Measurements from ENCODE around the gene ZC3H4. TPM values are rescaled to one million over a fixed set of nuclear protein-coding genes. Genes with fewer than 3 reads are reported as not detected.

ZC3H4 gene
- total and polyA plus RNA-seq, 9 of the 15 experiments (the other 6 are each of a cell fraction or from before 2014, with no cell fraction given): 2.2 to 75.6 (median 18.3) TPM

- FAIRE-seq (no peak), ATAC-seq (no peak), DNase-seq (ENCODE audit: extremely low read depth in 1 of 4, low spot score in 3 of 4) (no peak)
- Histone ChIP-seq H3K27ac (ENCODE audit: extremely low read depth, low read depth, low read length) (no peak overlapping the region), H2AFZ (ENCODE audit: low read depth, low read length) (no peak overlapping the region), H3K9me1 (ENCODE audit: control insufficient read depth, insufficient read depth, low read length) (no peaks in the 10 kb centered on the region), H3K9me3 (replicated peaks; ENCODE audit: control insufficient read depth, insufficient read depth, low read depth, low read length) (no peaks in the 10 kb centered on the region), H3K4me1 (replicated peaks in 1 of 2; ENCODE audit: control insufficient read depth in 2 of 2, insufficient read depth in 2 of 2, low read length in 2 of 2) (peaks cover 0 to 10% of the 10 kb centered on the region in 2 experiments; a peak in 3 of 5 replicates), H4K20me1 (replicated peaks; ENCODE audit: control insufficient read depth, insufficient read depth, low read length) (no peaks in the 10 kb centered on the region), H3K4me3 (no peak overlapping the region), H3K9ac (ENCODE audit: insufficient read depth in 1 of 2, low read depth in 2 of 2, low read length in 2 of 2) (no peak overlapping the region), H3K4me2 (ENCODE audit: insufficient read depth, low read length) (no peak overlapping the region), H3K27me3 (ENCODE audit: control insufficient read depth in 2 of 2, insufficient read depth in 2 of 2, low read length in 2 of 2) (no peaks in the 10 kb centered on the region), H3K36me3 (ENCODE audit: control insufficient read depth, insufficient read depth, low read length) (no peaks in the 10 kb centered on the region), H3K79me2 (ENCODE audit: control insufficient read depth, insufficient read depth, low read length) (no peaks in the 10 kb centered on the region)
- POLR2A ChIA-PET: interaction anchor here (0.5 to 3.9 kb wide), 4 partner anchors 8 to 337 kb away, joined by 3 to 31 read pairs (median 5); partner anchors contain the start of genes SAE1 and ZC3H4
- WGBS (ENCODE audit: insufficient coverage, low coverage, missing lambda C conversion rate): 58% methylated on average over 6 of the region's 7 CpGs
- in situ Hi-C loops (cut with MboI) (loop anchor here (10.0 kb wide), 1 partner anchor 269 kb away; the partner anchor contains the start of gene AP2S1), intact Hi-C loops (cut with micrococcal nuclease) (no loop called here)
- CTCF ChIA-PET (ENCODE audit: low intra/inter-chr PET ratio): interaction anchor here (3.4 kb wide), 1 partner anchor 44 kb away, joined by 35 read pairs; no protein-coding TSS in a partner anchor
- BruUV-seq (replicated peaks): no TSS peak
- TF ChIP-seq ZMIZ1 (IDR thresholded peaks at IDR 0.05; ENCODE audit: low read depth in 2 of 2, low read length in 2 of 2): no peak
- TF ChIP-seq ARID4B (CRISPR knock-in tag; IDR thresholded peaks at IDR 0.05): no peak
- no peak for TF ChIP-seq TEAD4 (IDR thresholded peaks at IDR 0.05; ENCODE audit: low read length)
- no peak for TF ChIP-seq TEAD4 (CRISPR knock-in tag; IDR thresholded peaks at IDR 0.05; ENCODE audit: borderline replicate concordance)
- TF ChIP-seq SREBF1 (IDR thresholded peaks at IDR 0.05; ENCODE audit: borderline replicate concordance, low read depth, low read length): no peak
- no peak for TF ChIP-seq PTBP1 (IDR thresholded peaks at IDR 0.05; ENCODE audit: low read depth, low read length)
- TF ChIP-seq CEBPG (CRISPR knock-in tag; IDR thresholded peaks at IDR 0.05): no peak
- TF ChIP-seq CEBPG (tag; conservative IDR thresholded peaks at IDR 0.05 in 1 of 2, IDR thresholded peaks at IDR 0.05 in 1 of 2): no peak
- TF ChIP-seq MTA3 (IDR thresholded peaks at IDR 0.05; ENCODE audit: borderline replicate concordance): no peak
- TF ChIP-seq RNF219 (CRISPR knock-in tag; IDR thresholded peaks at IDR 0.05): no peak
- TF ChIP-seq SMC3 (conservative IDR thresholded peaks at IDR 0.05; ENCODE audit: insufficient read depth, low read depth, low read length): no peak
- TF ChIP-seq ZNF140 (CRISPR knock-in tag; IDR thresholded peaks at IDR 0.05): no peak
Observed at GRCh38 chr19:47123406-47123805, 9.8 kb upstream of the ZC3H4 start.
